Omental fat pad (tissue), 4 donors: ENCODE measurements around the gene GATC. TPM values are rescaled to one million over a fixed set of nuclear protein-coding genes. Genes with fewer than 3 reads are reported as not detected.

ENCODE experiments used
- ATAC-seq: fragments of 150-250 bp; one replicate; pipeline ENCODE4 v1.9.1; 2016; ENCODE audit warnings: mild to moderate bottlenecking, moderate library complexity; ENCODE audit not compliant: low FRiP score
- DNase-seq: peaks from one replicate; pipeline ENCODE4 v3.0.0-alpha.2; 2019; ENCODE audit warnings: low spot score
- total RNA-seq, 4 donors: library from RNA; depleted of rRNA; stranded (reverse); fragments of >200 nt; gene quantifications; one replicate each; pipeline ENCODE4 v1.1.0, GENCODE V29; 2016
- TF ChIP-seq, protein P1 (sequence below), 3 donors: fragments of 450-650 bp; IDR thresholded peaks; one replicate each; pipeline ENCODE4 v1.5.1; 2016 to 2017; ENCODE audit warnings: antibody characterized with exemption in 3 of 3, mild to moderate bottlenecking in 3 of 3, moderate library complexity in 2 of 3

The GATC gene
- total RNA-seq, 4 donors from 2014 or later = 22.8 to 30.7 (median 24.2) TPM

DNA sequence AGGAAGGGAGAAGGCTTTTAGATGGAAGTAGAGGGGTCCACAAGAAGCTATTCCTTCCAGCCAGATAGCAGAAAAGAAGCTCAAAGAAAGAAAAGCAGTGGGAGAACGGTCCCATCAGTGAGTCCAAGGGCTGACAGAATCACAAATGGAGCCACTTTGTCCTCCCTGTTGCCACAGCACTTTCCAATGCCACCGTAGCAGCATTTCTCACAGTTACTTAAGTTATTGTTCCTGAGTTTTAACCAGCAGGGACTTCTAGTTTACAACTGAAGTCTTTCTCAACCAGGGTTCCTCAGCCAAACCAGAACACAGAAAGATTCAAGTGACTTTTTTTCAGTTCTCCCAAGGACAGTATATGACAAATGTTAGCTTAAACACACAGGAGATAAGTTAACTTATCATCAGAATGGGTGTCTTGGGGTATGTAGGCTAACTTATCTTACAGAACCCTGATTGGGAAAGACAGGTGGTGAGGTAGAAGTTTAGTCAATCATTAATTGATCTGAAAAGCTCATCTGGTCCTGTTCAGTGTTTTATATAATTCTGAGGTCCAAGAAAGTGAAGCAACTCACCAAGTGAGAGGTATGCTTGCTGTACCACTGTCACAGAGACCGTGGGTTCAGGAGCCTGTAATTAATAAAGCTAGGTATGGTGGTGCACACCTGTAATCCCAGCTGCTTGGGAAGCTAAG is 7.0 kb downstream of the GATC start:
- ATAC-seq (no peak), DNase-seq (no peak)
- TF ChIP-seq, protein P1, sequence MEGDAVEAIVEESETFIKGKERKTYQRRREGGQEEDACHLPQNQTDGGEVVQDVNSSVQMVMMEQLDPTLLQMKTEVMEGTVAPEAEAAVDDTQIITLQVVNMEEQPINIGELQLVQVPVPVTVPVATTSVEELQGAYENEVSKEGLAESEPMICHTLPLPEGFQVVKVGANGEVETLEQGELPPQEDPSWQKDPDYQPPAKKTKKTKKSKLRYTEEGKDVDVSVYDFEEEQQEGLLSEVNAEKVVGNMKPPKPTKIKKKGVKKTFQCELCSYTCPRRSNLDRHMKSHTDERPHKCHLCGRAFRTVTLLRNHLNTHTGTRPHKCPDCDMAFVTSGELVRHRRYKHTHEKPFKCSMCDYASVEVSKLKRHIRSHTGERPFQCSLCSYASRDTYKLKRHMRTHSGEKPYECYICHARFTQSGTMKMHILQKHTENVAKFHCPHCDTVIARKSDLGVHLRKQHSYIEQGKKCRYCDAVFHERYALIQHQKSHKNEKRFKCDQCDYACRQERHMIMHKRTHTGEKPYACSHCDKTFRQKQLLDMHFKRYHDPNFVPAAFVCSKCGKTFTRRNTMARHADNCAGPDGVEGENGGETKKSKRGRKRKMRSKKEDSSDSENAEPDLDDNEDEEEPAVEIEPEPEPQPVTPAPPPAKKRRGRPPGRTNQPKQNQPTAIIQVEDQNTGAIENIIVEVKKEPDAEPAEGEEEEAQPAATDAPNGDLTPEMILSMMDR (IDR thresholded peaks at IDR 0.05) = no peak

DNA sequence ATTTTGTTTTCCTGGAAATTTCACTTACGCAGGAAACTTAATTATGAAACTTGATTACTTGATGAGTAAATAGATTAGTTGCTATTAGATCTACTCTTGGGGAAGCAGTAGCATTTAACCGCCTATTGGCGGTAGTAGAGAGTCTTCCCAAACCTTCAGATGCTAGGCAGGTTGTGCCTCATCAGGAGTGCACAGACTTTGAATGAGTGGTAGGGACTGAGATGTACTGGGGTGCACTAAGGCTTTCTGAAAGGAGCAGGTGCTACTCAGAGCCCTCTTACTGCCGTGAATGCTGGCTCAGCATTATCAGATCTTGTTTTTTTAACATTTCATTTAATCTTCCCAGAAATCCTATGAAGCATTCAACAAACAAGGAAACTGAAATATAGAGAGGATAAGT is 7.7 kb downstream of the GATC start:
- TF ChIP-seq, protein P1 (IDR thresholded peaks at IDR 0.05) = no peak
- ATAC-seq (no peak), DNase-seq (no peak)

DNA sequence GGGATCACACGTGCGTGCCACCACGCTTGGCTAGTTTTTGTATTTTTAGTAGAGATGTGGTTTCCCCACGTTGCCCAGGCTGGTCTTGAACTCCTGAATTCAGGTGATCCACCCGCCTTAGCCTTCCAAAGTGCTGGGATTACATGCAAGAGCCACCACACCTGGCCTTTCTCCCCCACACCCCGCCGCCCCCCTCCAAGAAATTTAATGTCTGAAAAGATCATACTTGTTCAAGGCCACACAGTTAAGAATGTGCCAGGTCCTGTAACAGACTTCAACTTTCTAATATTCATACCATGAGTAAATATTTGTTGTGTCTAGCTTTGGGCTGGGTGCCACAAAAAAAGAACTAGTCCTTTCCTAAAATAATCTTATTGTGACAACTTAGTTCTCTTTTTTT is 9.1 kb downstream of the GATC start:
- ATAC-seq = no peak
- TF ChIP-seq, protein P1 (IDR thresholded peaks at IDR 0.05) = no peak
- DNase-seq = no peak

DNA sequence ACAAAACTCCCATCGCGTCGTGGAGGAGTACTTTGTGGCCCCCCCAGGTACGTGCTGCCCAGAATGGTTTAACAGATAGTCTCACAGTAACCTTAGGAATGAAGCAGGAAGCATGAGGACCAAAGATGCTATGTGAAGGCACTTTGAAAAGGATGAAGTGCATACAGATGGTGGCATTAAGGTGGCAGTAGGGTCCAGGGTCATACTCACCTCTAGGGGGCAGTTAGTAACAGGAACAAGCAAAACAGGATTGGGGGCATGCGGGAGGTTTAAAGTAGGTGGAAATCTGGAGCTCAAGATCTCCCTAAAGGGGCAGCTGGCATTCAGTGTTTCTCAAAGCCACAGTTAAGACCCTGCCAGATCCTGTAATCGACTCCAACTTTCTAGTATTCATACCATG is 10.9 kb downstream of the GATC start:
- ATAC-seq = no peak

DNA sequence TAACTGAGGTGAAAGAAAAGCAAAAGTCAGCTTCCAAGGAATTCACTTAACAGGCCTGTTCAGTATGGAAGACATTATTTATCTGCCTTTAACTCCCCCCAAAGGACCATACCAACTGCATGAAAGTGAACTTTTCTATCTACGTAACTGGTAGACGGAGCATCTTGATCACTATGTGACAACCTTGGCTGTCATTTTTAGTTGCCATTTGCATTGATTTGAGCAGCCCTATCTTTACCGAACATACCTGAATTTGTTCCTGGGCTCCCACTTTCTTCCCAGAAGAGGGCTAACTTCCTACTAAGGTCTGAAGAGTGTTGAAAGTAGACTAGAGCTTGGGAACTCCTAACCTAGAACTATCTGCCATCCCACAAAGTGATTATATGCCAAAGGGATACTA is 13.9 kb downstream of the GATC start:
- ATAC-seq (no peak), DNase-seq (no peak)
- TF ChIP-seq, protein P1 (IDR thresholded peaks at IDR 0.05) = no peak

More for the DNA sequence above, 10.9 kb downstream of the GATC start:
- no peak for DNase-seq
- TF ChIP-seq, protein P1 (IDR thresholded peaks at IDR 0.05) = no peak

DNA sequence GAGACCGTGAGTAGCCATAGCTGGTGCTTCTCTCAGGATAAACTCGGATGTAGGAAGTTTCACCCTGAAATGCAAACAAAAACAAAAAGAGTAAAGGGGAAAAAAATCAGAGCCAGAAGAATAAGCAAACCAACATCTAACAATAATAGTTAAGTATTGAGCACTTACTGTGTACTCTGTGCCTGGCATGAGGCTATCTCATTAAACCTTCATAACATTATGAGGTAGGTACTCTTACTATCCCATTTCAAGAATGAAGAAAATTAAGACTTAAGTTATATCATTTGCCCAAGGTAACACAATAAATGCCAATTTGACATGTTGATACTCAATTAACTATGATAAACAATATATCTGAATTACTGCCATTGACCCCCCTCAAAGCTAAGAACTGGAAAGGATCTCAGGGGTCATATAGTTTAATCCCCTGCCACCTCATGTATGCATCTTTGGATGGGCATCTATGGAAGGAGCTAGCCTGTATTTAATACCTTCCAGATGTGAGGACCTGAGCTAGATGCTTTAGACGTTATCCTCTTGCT is 15.9 kb downstream of the GATC start:
- TF ChIP-seq, protein P1 (IDR thresholded peaks at IDR 0.05) = no peak
- DNase-seq = no peak
- ATAC-seq = no peak

DNA sequence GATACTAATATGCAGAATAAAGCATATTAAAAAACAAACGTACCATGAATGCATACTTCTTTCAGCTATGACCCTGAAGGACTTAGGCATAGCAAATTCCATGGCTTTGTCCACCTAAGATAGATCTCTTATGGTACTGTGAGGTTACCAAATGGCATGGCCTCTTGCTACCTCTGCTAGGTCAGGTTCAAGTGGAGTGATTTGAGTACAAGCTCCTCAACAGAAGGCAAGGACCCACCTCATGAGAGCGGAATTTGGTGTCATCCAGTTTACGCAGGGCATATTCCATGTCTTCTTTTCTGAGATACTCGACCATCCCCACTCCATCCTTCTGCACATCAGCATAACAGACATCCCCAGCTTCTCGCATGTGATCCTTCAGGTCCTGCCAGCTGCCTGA is 17.5 kb downstream of the GATC start:
- DNase-seq (no peak), ATAC-seq (no peak)
- TF ChIP-seq, protein P1 (IDR thresholded peaks at IDR 0.05) = no peak
